PC-3 (cell line): ENCODE measurements around the gene HRH1.

Source experiments
- EZH2 ChIP-seq: fragments of 300-600 bp; sonication (generic); IDR thresholded peaks from one replicate; pipeline ENCODE4 v1.6.1; 2017; ENCODE audit warnings: antibody characterized with exemption, mild to moderate bottlenecking, low read length; ENCODE audit not compliant: unreplicated experiment
- EZH2phosphoT487 ChIP-seq: fragments of 300-600 bp; sonication (generic); IDR thresholded peaks from 2 replicates; pipeline ENCODE4 v1.6.1; 2018; ENCODE audit warnings: mild to moderate bottlenecking, antibody characterized with exemption, low read length, borderline replicate concordance
- TF ChIP-seq, protein P1 (sequence below): fragments of 300-600 bp; sonication (generic); conservative IDR thresholded peaks from 2 replicates; pipeline ENCODE4 v1.5.1; 2017; ENCODE audit warnings: antibody characterized with exemption, low read depth, mild to moderate bottlenecking, low read length

DNA sequence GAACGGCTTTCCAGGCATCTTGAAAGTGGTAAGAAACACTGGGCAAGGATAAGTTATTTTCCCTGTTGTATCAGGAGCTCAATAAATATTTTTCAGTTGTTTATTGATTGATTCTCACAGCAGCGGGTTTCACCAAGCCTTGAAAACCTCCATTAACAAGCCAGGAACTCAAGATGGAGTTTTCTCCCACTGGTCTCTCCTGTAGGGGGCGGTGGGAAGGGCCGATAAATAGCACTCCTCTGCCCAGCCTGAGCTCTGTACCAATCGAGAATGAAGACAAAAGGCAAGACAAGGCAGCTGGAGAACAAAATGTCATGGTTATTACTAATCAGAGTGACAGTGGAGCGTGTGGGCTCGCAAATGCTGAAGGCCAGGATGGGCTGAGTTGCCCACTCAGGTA, 7.4 kb downstream of the HRH1 start:
- TF ChIP-seq, protein P1, sequence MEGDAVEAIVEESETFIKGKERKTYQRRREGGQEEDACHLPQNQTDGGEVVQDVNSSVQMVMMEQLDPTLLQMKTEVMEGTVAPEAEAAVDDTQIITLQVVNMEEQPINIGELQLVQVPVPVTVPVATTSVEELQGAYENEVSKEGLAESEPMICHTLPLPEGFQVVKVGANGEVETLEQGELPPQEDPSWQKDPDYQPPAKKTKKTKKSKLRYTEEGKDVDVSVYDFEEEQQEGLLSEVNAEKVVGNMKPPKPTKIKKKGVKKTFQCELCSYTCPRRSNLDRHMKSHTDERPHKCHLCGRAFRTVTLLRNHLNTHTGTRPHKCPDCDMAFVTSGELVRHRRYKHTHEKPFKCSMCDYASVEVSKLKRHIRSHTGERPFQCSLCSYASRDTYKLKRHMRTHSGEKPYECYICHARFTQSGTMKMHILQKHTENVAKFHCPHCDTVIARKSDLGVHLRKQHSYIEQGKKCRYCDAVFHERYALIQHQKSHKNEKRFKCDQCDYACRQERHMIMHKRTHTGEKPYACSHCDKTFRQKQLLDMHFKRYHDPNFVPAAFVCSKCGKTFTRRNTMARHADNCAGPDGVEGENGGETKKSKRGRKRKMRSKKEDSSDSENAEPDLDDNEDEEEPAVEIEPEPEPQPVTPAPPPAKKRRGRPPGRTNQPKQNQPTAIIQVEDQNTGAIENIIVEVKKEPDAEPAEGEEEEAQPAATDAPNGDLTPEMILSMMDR = peak; percentile 26; the same call in 1 of the 2 replicates
- TF ChIP-seq EZH2 (no peak), EZH2phosphoT487 (no peak)
